Left ventricle myocardium inferior (tissue), 1 donor: ENCODE data around the gene SLC20A1. TPM values are rescaled to one million over a fixed set of nuclear protein-coding genes. Genes with fewer than 3 reads are reported as not detected.

Experiments
- DNase-seq: peaks from one replicate; pipeline ENCODE4 v3.0.0-alpha.2; 2020
- H3K27ac ChIP-seq: fragments of 200-600 bp; replicated peaks from 2 replicates; pipeline ENCODE4 v1.8.0; 2021
- H3K27me3 ChIP-seq: fragments of 200-600 bp; 2 replicates; pipeline ENCODE4 v1.8.0; 2021; ENCODE audit warnings: low read depth
- H3K36me3 ChIP-seq: fragments of 200-600 bp; 2 replicates; pipeline ENCODE4 v1.8.0; 2021
- H3K4me1 ChIP-seq: fragments of 200-600 bp; 2 replicates; pipeline ENCODE4 v1.8.0; 2021
- H3K4me3 ChIP-seq: fragments of 200-600 bp; 2 replicates; pipeline ENCODE4 v1.8.0; 2021; ENCODE audit warnings: mild to moderate bottlenecking, moderate library complexity
- H3K9me3 ChIP-seq: fragments of 200-600 bp; replicated peaks from 2 replicates; pipeline ENCODE4 v1.8.0; 2021
- intact Hi-C: fragments of 100-400 bp; cut with micrococcal nuclease; formaldehyde crosslinking; loops from one replicate; pipeline ENCODE4 v1.11.0; 2022
- total RNA-seq: library from RNA; stranded (reverse); fragmentation: NEBNext Ultra II Directional; extraction: Animal tissue kit (Norgen Biotek cat#: 25700); gene quantifications from one replicate; pipeline ENCODE4 v1.2.1, GENCODE V29; 2021
- TF ChIP-seq, protein P1 (sequence below): fragments of 200-600 bp; IDR thresholded peaks from 2 replicates; pipeline ENCODE4 v1.8.0; 2021; ENCODE audit warnings: antibody characterized with exemption, mild to moderate bottlenecking, borderline replicate concordance
- donor health status: DM: no; HTN: yes; CAD: no; lungs with severe emphysema.

SLC20A1 gene
- total RNA-seq, 1 donor from 2014 or later, result 10.5 TPM

DNA sequence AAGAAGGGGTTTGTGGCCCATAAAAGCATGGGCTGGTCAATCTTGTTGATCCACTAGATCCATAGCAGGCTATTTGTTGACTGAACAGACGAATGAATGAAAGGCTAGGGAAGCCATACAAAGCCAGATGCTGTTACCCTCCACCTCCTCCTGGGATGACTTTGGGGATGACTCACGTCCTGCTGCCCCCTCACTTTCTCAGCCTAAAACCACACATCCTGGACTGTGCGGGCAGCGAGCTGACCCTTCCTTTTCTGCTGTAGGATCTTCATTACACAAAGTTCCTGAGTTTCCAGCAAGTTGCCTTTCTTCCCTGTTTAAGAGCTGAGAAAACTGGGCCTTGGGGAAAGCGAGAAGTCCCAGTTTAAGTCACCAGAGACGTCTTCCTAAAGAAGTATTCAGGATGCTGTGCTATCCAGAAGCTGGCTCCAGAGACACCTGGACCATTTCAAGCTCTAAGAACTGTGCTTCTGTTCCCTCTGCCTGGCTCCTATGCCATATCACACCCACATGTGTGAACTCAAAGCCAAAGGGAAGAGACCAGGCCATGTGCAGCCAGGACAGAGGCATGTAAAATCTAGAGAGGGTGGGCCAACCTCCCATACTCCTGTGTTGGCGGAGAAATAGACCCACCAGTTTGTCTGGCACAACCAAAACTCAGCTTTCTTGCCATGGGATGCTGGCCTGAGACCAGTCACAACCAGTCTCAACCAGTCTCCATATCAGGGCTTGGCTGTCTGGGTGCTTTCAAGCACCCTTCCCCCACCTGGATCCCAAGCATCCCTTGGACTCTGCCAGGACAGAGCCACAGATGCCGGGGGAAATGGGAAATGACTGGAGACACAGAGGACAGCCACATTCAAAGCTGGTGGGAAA lies 4.7 kb upstream of the SLC20A1 start:
- TF ChIP-seq, protein P1, sequence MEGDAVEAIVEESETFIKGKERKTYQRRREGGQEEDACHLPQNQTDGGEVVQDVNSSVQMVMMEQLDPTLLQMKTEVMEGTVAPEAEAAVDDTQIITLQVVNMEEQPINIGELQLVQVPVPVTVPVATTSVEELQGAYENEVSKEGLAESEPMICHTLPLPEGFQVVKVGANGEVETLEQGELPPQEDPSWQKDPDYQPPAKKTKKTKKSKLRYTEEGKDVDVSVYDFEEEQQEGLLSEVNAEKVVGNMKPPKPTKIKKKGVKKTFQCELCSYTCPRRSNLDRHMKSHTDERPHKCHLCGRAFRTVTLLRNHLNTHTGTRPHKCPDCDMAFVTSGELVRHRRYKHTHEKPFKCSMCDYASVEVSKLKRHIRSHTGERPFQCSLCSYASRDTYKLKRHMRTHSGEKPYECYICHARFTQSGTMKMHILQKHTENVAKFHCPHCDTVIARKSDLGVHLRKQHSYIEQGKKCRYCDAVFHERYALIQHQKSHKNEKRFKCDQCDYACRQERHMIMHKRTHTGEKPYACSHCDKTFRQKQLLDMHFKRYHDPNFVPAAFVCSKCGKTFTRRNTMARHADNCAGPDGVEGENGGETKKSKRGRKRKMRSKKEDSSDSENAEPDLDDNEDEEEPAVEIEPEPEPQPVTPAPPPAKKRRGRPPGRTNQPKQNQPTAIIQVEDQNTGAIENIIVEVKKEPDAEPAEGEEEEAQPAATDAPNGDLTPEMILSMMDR, result no peak
- no peaks in the 10 kb centered on the region for H3K36me3 ChIP-seq
- no peaks in the 10 kb centered on the region for H3K27me3 ChIP-seq
- H3K4me3 ChIP-seq, result no peak overlapping the region
- peaks cover 28% of the 10 kb centered on the region for H3K4me1 ChIP-seq
- peak overlapping the region; percentile 48 for H3K27ac ChIP-seq
- no peaks in the 10 kb centered on the region for H3K9me3 ChIP-seq
- intact Hi-C loops, result no loop called here
- DNase-seq, result no peak

DNA sequence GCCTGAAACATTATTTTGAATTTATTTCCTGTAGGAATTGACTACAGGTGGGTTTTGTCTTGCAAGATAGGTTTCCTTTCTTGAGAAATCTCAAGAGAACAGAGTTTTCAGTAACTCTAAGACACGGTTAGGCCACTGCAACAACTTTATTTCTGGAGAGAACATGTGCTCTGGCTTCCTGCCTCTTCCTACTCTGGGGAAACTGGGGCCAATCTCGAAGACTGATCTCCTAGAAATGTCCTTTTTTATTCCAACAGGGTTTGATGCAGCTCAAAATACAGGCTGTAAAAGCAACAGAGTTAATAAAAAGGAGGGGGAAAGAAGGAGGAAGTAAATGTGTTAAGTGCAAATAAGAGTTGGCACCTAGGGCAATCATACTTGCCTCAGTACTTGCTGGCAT lies 4.0 kb upstream of the SLC20A1 start:
- H3K4me3 ChIP-seq, result no peak overlapping the region
- H3K4me1 ChIP-seq, result peaks cover 35% of the 10 kb centered on the region
- H3K27ac ChIP-seq, result peak overlapping the region; percentile 48
- H3K27me3 ChIP-seq, result no peaks in the 10 kb centered on the region
- TF ChIP-seq, protein P1, result no peak
- intact Hi-C loops, result no loop called here
- no peaks in the 10 kb centered on the region for H3K9me3 ChIP-seq
- H3K36me3 ChIP-seq, result no peaks in the 10 kb centered on the region
- no peak for DNase-seq

DNA sequence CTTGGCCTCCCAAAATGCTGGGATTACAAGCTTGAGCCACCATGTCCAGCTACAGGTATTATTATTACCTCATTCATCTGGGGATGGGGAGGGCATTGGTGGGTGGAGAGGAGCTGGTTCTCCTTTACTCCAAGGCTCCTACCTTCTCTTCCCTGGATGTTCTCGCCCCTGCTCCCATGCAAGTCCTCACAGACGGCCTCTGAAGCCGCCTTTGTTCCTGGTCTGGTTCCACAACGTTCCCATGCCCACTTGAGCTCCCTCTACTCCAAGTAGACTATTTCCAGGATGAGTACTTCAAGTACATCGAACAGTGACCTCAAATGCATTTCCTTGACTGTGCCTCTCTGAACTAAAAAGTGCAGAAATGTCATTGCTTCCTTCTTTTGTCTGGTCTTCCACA lies 3.2 kb upstream of the SLC20A1 start:
- DNase-seq, result no peak
- H3K9me3 ChIP-seq, result no peaks in the 10 kb centered on the region
- TF ChIP-seq, protein P1, result no peak

DNA sequence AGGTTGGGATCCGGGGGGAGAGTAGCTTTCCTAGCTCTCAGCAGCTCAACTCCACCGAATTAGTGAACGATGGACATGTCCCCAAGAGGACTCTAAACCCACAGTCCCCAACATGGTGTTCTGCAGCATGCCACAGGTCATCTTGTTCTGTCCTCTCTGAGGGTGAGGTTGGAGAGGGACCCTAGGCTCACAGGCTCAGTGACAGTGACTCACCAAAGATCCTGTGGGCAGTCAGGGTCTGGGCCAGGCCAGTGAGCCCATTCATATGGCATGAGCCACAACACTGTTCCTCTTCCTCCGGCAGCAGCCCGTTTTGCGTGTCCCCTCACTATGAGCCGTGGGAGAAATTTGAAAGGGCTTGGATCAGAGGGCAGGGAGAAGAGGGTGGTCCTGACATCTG lies 2.8 kb upstream of the SLC20A1 start:
- Histone ChIP-seq H3K4me1 (peaks cover 47% of the 10 kb centered on the region), H3K4me3 (no peak overlapping the region), H3K27me3 (no peaks in the 10 kb centered on the region), H3K36me3 (peaks cover 9% of the 10 kb centered on the region), H3K27ac (no peak overlapping the region), H3K9me3 (no peaks in the 10 kb centered on the region)
- DNase-seq, result no peak
- TF ChIP-seq, protein P1, result no peak
- intact Hi-C loops, result no loop called here

More for the DNA sequence above, 3.2 kb upstream of the SLC20A1 start:
- Histone ChIP-seq H3K27me3 (no peaks in the 10 kb centered on the region), H3K36me3 (peaks cover 5% of the 10 kb centered on the region), H3K4me1 (peaks cover 43% of the 10 kb centered on the region), H3K27ac (no peak overlapping the region), H3K4me3 (no peak overlapping the region)
- intact Hi-C loops, result no loop called here

DNA sequence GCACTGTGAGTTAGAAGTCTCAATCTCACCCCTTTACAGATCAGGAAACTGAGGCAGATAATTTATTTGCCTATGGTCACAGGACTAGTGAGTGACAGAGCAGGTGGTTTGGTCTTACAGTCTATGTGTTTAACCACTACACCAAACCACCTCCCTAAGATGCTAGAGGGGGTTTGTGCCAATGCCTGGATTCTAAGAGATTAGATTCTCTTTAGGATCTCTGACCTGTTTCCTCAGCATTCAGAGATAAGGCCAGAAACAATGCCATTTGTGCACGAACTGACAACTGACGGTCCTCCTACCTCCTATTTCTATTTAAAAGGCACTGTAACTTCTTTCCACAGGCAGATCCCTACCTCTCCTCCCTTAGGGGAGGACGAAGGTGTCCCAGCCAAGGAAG lies 2.3 kb upstream of the SLC20A1 start:
- H3K4me1 ChIP-seq, result peaks cover 52% of the 10 kb centered on the region
- peak overlapping the region; percentile 99 for H3K27ac ChIP-seq
- intact Hi-C loops, result no loop called here
- no peak overlapping the region for H3K4me3 ChIP-seq
- H3K27me3 ChIP-seq, result no peaks in the 10 kb centered on the region
- H3K9me3 ChIP-seq, result no peaks in the 10 kb centered on the region
- peaks cover 14% of the 10 kb centered on the region for H3K36me3 ChIP-seq
- DNase-seq, result no peak
- TF ChIP-seq, protein P1, result no peak
